ENCODE data around the gene HPSE2.

DNA sequence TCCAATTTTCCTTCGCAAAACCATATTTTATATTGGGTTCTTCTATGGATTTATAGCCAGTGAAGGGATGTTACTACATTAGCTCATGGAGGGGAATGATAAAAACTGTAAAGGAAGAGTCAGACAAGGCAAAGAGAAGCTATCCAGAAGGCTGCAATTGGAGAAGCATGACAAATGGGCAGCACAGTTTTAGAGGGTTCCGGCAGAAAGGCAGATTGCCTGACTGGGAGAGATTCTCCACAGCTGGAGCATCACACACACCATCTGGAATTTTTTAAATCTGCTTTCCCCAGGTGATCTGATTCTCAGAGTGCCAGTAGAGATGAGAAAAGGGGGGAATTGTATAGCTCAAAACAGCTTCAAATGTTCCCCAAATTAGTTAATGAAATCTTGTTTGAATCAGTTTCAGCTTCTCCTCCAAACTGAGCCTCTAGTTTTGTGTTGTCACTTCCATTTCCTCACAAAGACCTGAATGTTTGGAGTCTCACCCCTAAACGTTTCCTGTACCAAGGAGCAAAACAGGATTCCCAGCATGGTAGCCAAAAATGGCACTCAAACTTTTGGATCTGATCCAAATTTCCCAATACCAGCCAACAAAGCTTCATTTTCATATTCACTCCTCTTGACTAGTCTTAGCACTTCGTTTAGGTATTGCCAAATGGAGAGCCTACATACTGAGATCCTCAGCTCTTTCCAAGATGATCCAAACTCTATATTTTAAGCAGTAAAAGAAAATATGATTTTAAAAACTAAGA is 177.5 kb downstream of the HPSE2 start:
- TF ChIP-seq, protein P1, sequence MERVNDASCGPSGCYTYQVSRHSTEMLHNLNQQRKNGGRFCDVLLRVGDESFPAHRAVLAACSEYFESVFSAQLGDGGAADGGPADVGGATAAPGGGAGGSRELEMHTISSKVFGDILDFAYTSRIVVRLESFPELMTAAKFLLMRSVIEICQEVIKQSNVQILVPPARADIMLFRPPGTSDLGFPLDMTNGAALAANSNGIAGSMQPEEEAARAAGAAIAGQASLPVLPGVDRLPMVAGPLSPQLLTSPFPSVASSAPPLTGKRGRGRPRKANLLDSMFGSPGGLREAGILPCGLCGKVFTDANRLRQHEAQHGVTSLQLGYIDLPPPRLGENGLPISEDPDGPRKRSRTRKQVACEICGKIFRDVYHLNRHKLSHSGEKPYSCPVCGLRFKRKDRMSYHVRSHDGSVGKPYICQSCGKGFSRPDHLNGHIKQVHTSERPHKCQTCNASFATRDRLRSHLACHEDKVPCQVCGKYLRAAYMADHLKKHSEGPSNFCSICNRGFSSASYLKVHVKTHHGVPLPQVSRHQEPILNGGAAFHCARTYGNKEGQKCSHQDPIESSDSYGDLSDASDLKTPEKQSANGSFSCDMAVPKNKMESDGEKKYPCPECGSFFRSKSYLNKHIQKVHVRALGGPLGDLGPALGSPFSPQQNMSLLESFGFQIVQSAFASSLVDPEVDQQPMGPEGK (CRISPR knock-in tag; IDR thresholded peaks at IDR 0.05; ENCODE audit: borderline replicate concordance), result no peak
- TF ChIP-seq ISL1 (CRISPR knock-in tag; IDR thresholded peaks at IDR 0.05) (no peak), ESRRG (CRISPR knock-in tag; IDR thresholded peaks at IDR 0.05) (no peak), OSR1 (CRISPR knock-in tag; IDR thresholded peaks at IDR 0.05) (no peak), ZFP3 (CRISPR knock-in tag; IDR thresholded peaks at IDR 0.05) (no peak)
